ENCODE measurements around the gene CCND1. TPM values are rescaled to one million over a fixed set of nuclear protein-coding genes. Genes with fewer than 3 reads are reported as not detected.

Gene CCND1
- total and polyA plus RNA-seq, 2 experiments from 2014 or later = 80.2 to 81.9 TPM

DNA sequence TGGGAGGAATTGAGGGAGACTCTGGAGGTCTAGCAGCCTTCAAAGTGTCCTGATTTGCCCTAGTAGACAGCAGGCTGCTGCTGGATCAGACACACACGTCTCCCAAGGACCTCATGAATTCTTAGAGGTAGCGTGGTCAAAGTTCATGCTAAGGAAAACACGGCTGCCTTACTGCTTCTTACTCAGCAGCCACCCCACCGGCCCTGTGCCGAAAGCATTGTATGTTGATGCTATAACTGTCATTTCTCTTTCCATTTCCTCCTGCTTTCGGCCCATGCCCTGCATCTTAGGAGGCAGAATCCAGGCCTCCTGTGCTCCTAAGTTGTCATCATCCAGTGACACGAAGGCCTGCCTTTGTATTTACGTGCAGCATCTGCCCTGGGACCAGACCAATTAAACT is 10.5 kb upstream of the CCND1 start:
- Histone ChIP-seq H2AFZ (no peak overlapping the region), H3K9me2 (replicated peaks; ENCODE audit: insufficient read depth) (no peaks in the 10 kb centered on the region), H3K27me3 (no peaks in the 10 kb centered on the region), H3K9me3 (ENCODE audit: low read depth) (no peaks in the 10 kb centered on the region), H3K36me3 (replicated peaks; ENCODE audit: insufficient read depth, low read depth) (no peaks in the 10 kb centered on the region), H3K4me2 (no peak overlapping the region), H3K79me2 (no peaks in the 10 kb centered on the region), H3K4me1 (ENCODE audit: insufficient read depth) (no peaks in the 10 kb centered on the region), H4K20me1 (ENCODE audit: insufficient read depth, poor library complexity, severe bottlenecking) (no peaks in the 10 kb centered on the region), H3K27ac (no peak overlapping the region), H3K4me3 (no peak overlapping the region)
- TF ChIP-seq EZH2 (IDR thresholded peaks at IDR 0.05; ENCODE audit: borderline replicate concordance) = no peak
- TF ChIP-seq CTCF (IDR thresholded peaks at IDR 0.05; ENCODE audit: poor library complexity) = no peak
- DNase-seq (ENCODE audit: low spot score) = peak; percentile 55
- 86% methylated on average over 8 of the region's 8 CpGs for WGBS (ENCODE audit: low lambda C conversion rate, missing lambda C conversion rate)

GRCh38 chr11:69632900-69633299 is 8.1 kb upstream of the CCND1 start:
- H3K27me3 ChIP-seq = peaks cover 12% of the 10 kb centered on the region

GRCh38 chr11:69634069-69634468 is 6.9 kb upstream of the CCND1 start:
- no peak overlapping the region for H2AFZ ChIP-seq
- no peak overlapping the region for H3K4me2 ChIP-seq
- no peaks in the 10 kb centered on the region for H4K20me1 ChIP-seq (ENCODE audit: insufficient read depth, poor library complexity, severe bottlenecking)
- H3K36me3 ChIP-seq (replicated peaks; ENCODE audit: insufficient read depth, low read depth) = no peaks in the 10 kb centered on the region
- DNase-seq (ENCODE audit: low spot score) = no peak
- H3K9me3 ChIP-seq (ENCODE audit: low read depth) = no peaks in the 10 kb centered on the region
- peaks cover 12% of the 10 kb centered on the region for H3K27me3 ChIP-seq
- H3K79me2 ChIP-seq = no peaks in the 10 kb centered on the region
- no peak overlapping the region for H3K27ac ChIP-seq
- H3K4me3 ChIP-seq = no peak overlapping the region
- H3K4me1 ChIP-seq (ENCODE audit: insufficient read depth) = peaks cover 26% of the 10 kb centered on the region
- no peaks in the 10 kb centered on the region for H3K9me2 ChIP-seq (replicated peaks; ENCODE audit: insufficient read depth)
- TF ChIP-seq CTCF (IDR thresholded peaks at IDR 0.05; ENCODE audit: poor library complexity) (no peak), EZH2phosphoT487 (IDR thresholded peaks at IDR 0.05; ENCODE audit: low read depth, severe bottlenecking, unreplicated experiment) (no peak), EZH2 (IDR thresholded peaks at IDR 0.05; ENCODE audit: borderline replicate concordance) (no peak)
- 92% methylated on average over 6 of the region's 6 CpGs for WGBS (ENCODE audit: low lambda C conversion rate, missing lambda C conversion rate)

More at GRCh38 chr11:69632900-69633299, 8.1 kb upstream of the CCND1 start:
- Histone ChIP-seq H3K9me3 (ENCODE audit: low read depth) (no peaks in the 10 kb centered on the region), H2AFZ (no peak overlapping the region), H3K4me2 (no peak overlapping the region), H3K4me3 (no peak overlapping the region), H3K36me3 (replicated peaks; ENCODE audit: insufficient read depth, low read depth) (no peaks in the 10 kb centered on the region), H3K9me2 (replicated peaks; ENCODE audit: insufficient read depth) (no peaks in the 10 kb centered on the region), H3K27ac (no peak overlapping the region), H3K79me2 (no peaks in the 10 kb centered on the region), H3K4me1 (ENCODE audit: insufficient read depth) (peaks cover 19% of the 10 kb centered on the region), H4K20me1 (ENCODE audit: insufficient read depth, poor library complexity, severe bottlenecking) (no peaks in the 10 kb centered on the region)
- TF ChIP-seq CTCF (IDR thresholded peaks at IDR 0.05; ENCODE audit: poor library complexity) (no peak), EZH2 (IDR thresholded peaks at IDR 0.05; ENCODE audit: borderline replicate concordance) (no peak), EZH2phosphoT487 (IDR thresholded peaks at IDR 0.05; ENCODE audit: low read depth, severe bottlenecking, unreplicated experiment) (no peak)
- no peak for DNase-seq (ENCODE audit: low spot score)
- 99% methylated on average over 4 of the region's 4 CpGs for WGBS (ENCODE audit: low lambda C conversion rate, missing lambda C conversion rate)

DNA sequence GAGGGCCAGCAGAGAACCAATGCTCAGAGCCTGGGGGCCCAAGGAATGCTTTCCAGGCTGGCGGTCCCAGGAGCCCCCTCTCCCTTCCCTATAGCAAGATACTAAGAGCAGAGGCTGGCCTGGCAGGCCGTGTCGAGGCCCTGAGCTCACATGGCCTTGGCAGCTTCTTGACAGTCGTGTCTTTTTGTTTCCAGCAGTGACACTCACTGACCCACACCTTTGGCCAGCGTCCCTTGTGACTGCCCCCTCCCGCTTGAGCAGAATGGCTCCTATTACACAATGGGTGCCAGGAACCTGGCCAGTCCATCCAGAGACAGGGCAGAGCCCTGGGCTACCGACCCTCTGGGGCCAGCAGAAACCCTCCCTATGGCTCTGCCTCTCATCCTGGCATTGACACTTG is 6.4 kb upstream of the CCND1 start:
- no peak for TF ChIP-seq CTCF (IDR thresholded peaks at IDR 0.05; ENCODE audit: poor library complexity)
- TF ChIP-seq EZH2 (IDR thresholded peaks at IDR 0.05; ENCODE audit: borderline replicate concordance) = no peak
- no peak for TF ChIP-seq EZH2phosphoT487 (IDR thresholded peaks at IDR 0.05; ENCODE audit: low read depth, severe bottlenecking, unreplicated experiment)

More for the DNA sequence above, 6.4 kb upstream of the CCND1 start:
- Histone ChIP-seq H3K27me3 (peaks cover 12% of the 10 kb centered on the region), H3K4me1 (ENCODE audit: insufficient read depth) (peaks cover 31% of the 10 kb centered on the region), H3K4me3 (no peak overlapping the region), H3K9me2 (replicated peaks; ENCODE audit: insufficient read depth) (no peaks in the 10 kb centered on the region), H3K36me3 (replicated peaks; ENCODE audit: insufficient read depth, low read depth) (no peaks in the 10 kb centered on the region), H2AFZ (no peak overlapping the region), H3K9me3 (ENCODE audit: low read depth) (no peaks in the 10 kb centered on the region), H3K27ac (no peak overlapping the region), H3K79me2 (no peaks in the 10 kb centered on the region), H4K20me1 (ENCODE audit: insufficient read depth, poor library complexity, severe bottlenecking) (no peaks in the 10 kb centered on the region), H3K4me2 (no peak overlapping the region)
- no peak for DNase-seq (ENCODE audit: low spot score)
- 68% methylated on average over 7 of the region's 7 CpGs for WGBS (ENCODE audit: low lambda C conversion rate, missing lambda C conversion rate)

All from hepatocyte (in vitro differentiated cells).